Spleen (tissue), 11 donors: ENCODE results near the gene AIF1L. TPM values are rescaled to one million over a fixed set of nuclear protein-coding genes. Genes with fewer than 3 reads are reported as not detected.

Experiments
- DNase-seq: peaks from one replicate; pipeline ENCODE4 v3.0.0-alpha.2; 2020
- H3K27ac ChIP-seq, 8 donors: fragments of 200-600 bp; sonication (generic) in 7 of 8; 1 replicate in 4 of 8; 2 replicates in 4 of 8; pipeline versions ENCODE4 v1.5.0 to v1.8.0; 2016 to 2021; ENCODE audit warnings: inconsistent platforms in 4 of 8, mild to moderate bottlenecking in 4 of 8, moderate library complexity in 1 of 8
- H3K27me3 ChIP-seq, 7 donors: fragments of 200-600 bp; sonication (generic) in 6 of 7; replicated peaks in 1 of 7; 1 replicate in 4 of 7; 2 replicates in 3 of 7; pipeline versions ENCODE4 v1.5.0 to v1.8.0; 2016 to 2021; ENCODE audit warnings: inconsistent platforms in 3 of 7, mild to moderate bottlenecking in 1 of 7
- H3K36me3 ChIP-seq, 6 donors: fragments of 200-600 bp; sonication (generic) in 5 of 6; 1 replicate in 4 of 6; 2 replicates in 2 of 6; pipeline versions ENCODE4 v1.5.0 to v1.8.0; 2016 to 2021; ENCODE audit warnings: inconsistent platforms in 2 of 6
- H3K4me1 ChIP-seq, 6 donors: fragments of 200-600 bp; sonication (generic) in 5 of 6; 1 replicate in 3 of 6; 2 replicates in 3 of 6; pipeline versions ENCODE4 v1.5.0 to v1.8.0; 2016 to 2021; ENCODE audit warnings: inconsistent platforms in 3 of 6
- H3K4me3 ChIP-seq, 8 donors: fragments of 200-600 bp; sonication (generic) in 7 of 8; 1 replicate in 4 of 8; 2 replicates in 4 of 8; pipeline versions ENCODE4 v1.5.0 to v1.8.0; 2016 to 2021; ENCODE audit warnings: inconsistent platforms in 4 of 8, mild to moderate bottlenecking in 4 of 8, moderate library complexity in 2 of 8
- H3K9me3 ChIP-seq, 8 donors: fragments of 200-600 bp; sonication (generic) in 7 of 8; 1 replicate in 4 of 8; 2 replicates in 4 of 8; pipeline versions ENCODE4 v1.5.0 to v1.8.0; 2016 to 2021; ENCODE audit warnings: inconsistent platforms in 4 of 8
- CTCF ChIP-seq, 11 experiments: fragments of 200-600 bp in 7 of 11; fragments of 450-650 bp in 4 of 11; sonication (generic) in 4 of 11; IDR thresholded peaks in 8 of 11; conservative IDR thresholded peaks in 3 of 11; 1 replicate in 7 of 11; 2 replicates in 4 of 11; pipeline versions ENCODE4 v1.4.0 to v1.8.0; 2016 to 2021; ENCODE audit warnings: antibody characterized with exemption in 11 of 11, inconsistent platforms in 4 of 11, mild to moderate bottlenecking in 1 of 11
- POLR2A ChIP-seq, 3 donors: fragments of 450-650 bp; IDR thresholded peaks; one replicate each; pipeline ENCODE4 v1.5.1; 2017; ENCODE audit warnings: antibody characterized with exemption in 3 of 3, mild to moderate bottlenecking in 1 of 3
- POLR2AphosphoS5 ChIP-seq, 3 donors: sonication (generic); formaldehyde crosslinking; IDR thresholded peaks; one replicate each; pipeline ENCODE4 v1.5.1; 2017; ENCODE audit warnings: antibody characterized with exemption in 3 of 3
- WGBS, 5 donors: extraction: QIAGEN DNeasy Blood & Tissue Kit in 3 of 5; methylation state at CpG; one replicate each; pipeline versions ENCODE4 v1.1.5 to v1.1.7; 2013 to 2018; 5-methylcytosine and 5-hydroxymethylcytosine counted together
- intact Hi-C: fragments of 100-400 bp; cut with DNase I; formaldehyde crosslinking; loops from one replicate; pipeline ENCODE4 v1.15.0; 2023; ENCODE audit warnings: low total_unique reads
- polyA plus RNA-seq, 3 donors: library from polyadenylated mRNA; stranded (reverse); fragments of 200-250 nt; gene quantifications; one replicate each; pipeline ENCODE4 v1.2.1, GENCODE V29; 2013
- total RNA-seq, 7 donors: library from RNA; depleted of rRNA in 3 of 7; stranded (reverse); fragments of >200 nt in 3 of 7; fragmentation: NEBNext Ultra II Directional in 4 of 7; extraction: Animal tissue kit (Norgen Biotek cat#: 25700) in 4 of 7; gene quantifications; one replicate each; pipeline versions ENCODE4 v1.1.0 to v1.2.1, GENCODE V29; 2016 to 2021
- donor health status: healthy with polysubstance abuse.
- donor health status: DM: no; HTN: no; CAD: no; lungs with moderate emphysema.
- donor health status: DM: no; HTN: no; CAD: no.
- donor health status: Bipolar disorder and iron deficiency.
- donor health status: healthy.
- donor health status: DM: no; HTN: no; CAD: no.
- donor health status: DM: yes; HTN: yes; CAD: no.

The AIF1L gene
- total and polyA plus RNA-seq, 10 donors: 47.4 to 596 (median 240) TPM

GRCh38 chr9:131048820-131049219 is 47.5 kb upstream of the AIF1L start:
- 87 to 92% (median 88%) methylated on average over 3 to 8 of the region's 8 CpGs for WGBS, 5 donors
- intact Hi-C loops: loop anchor here (5.0 kb wide), 1 partner anchor 347 kb away; no protein-coding TSS in a partner anchor

DNA sequence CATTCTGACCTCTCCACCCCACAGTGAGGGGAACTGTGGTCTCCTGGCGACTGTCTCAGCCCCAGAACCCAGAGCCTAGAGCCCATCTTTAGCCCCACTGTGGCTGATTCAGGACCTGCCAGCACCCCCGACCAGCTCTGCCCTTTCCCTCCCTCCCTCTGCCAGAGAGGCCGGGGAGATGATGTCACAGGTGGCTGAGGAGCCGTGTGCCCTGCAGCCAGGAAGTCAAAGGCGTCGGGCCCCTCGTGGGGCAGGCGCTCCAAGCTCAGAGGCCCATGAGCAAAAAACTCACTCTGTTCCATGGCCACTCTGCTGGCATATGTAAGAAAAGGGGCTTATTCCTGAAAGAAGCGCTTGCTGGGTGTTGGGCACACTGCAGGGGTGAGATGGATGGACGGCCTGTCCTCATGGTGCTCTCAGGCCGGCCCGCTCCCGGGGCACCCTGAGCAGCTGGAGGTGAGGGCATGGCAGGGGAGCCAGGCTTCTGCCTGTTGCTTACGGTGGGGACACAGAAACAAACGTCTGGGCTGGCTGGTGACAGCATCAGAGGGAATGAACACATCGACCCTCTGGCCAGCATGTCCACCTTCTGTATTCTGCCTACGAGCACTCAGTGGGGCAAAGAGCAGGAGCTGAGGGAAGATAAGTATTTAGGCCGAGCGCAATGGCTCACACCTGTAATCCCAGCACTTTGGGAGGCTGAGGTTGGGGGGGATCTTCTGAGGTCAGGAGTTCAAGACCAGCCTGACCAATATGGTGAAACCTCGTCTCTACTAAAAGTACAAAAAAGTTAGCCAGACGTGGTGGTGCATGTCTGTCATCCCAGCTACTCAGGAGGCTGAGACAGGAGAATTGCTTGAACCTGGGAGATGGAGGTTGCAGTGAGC is 46.3 kb upstream of the AIF1L start:
- H3K4me3 ChIP-seq: no peak overlapping the region
- H3K4me1 ChIP-seq: peaks cover 0 to 12% (median 8%) of the 10 kb centered on the region in 6 donors
- H3K27me3 ChIP-seq: peaks cover 0 to 15% (median 0%) of the 10 kb centered on the region in 7 donors
- TF ChIP-seq POLR2A (IDR thresholded peaks at IDR 0.05) (no peak), CTCF (IDR thresholded peaks at IDR 0.05 in 8 of 11, conservative IDR thresholded peaks at IDR 0.05 in 3 of 11) (no peak), POLR2AphosphoS5 (IDR thresholded peaks at IDR 0.05) (no peak)
- H3K9me3 ChIP-seq: no peaks in the 10 kb centered on the region
- WGBS, 5 donors: 56 to 63% (median 62%) methylated on average over 16 to 21 of the region's 21 CpGs
- intact Hi-C loops: loop anchor here (5.0 to 10.0 kb wide), 2 partner anchors 75 to 348 kb away; partner anchors contain the start of gene NUP214
- no peak for DNase-seq
- no peak overlapping the region for H3K27ac ChIP-seq
- H3K36me3 ChIP-seq: no peaks in the 10 kb centered on the region

More at GRCh38 chr9:131048820-131049219, 47.5 kb upstream of the AIF1L start:
- Histone ChIP-seq H3K9me3 (no peaks in the 10 kb centered on the region), H3K27me3 (peaks cover 0 to 15% (median 0%) of the 10 kb centered on the region in 7 donors), H3K36me3 (no peaks in the 10 kb centered on the region), H3K4me1 (peaks cover 0 to 19% (median 8%) of the 10 kb centered on the region in 6 donors), H3K4me3 (no peak overlapping the region), H3K27ac (no peak overlapping the region)
- DNase-seq: no peak
- TF ChIP-seq POLR2AphosphoS5 (IDR thresholded peaks at IDR 0.05) (no peak), POLR2A (IDR thresholded peaks at IDR 0.05) (no peak), CTCF (IDR thresholded peaks at IDR 0.05 in 8 of 11, conservative IDR thresholded peaks at IDR 0.05 in 3 of 11) (no peak)

DNA sequence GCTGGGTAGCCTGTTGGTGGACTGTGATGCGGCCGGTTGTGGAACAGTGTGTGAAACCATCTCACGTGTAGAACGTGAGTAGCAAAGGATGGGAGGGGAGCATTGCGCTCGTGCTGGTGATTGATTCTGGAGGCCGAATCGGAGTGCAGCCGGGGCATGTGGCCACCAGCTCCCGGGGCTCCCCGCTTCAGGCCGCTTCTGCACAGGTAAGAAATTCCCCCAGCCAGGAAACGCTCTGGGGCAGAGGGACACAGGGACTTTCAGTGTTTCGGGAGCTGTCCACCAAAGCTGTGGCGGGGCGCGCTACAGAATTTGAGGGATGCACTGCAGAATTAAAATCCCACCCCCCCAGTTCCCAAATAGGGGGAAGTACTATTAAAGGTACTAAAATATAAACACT is 45.5 kb upstream of the AIF1L start:
- Histone ChIP-seq H3K4me1 (peaks cover 0 to 12% (median 8%) of the 10 kb centered on the region in 6 donors), H3K4me3 (no peak overlapping the region), H3K27ac (no peak overlapping the region), H3K27me3 (peaks cover 0 to 15% (median 0%) of the 10 kb centered on the region in 7 donors), H3K36me3 (no peaks in the 10 kb centered on the region), H3K9me3 (no peaks in the 10 kb centered on the region)
- 89 to 94% (median 93%) methylated on average over 17 of the region's 17 CpGs for WGBS, 5 donors
- intact Hi-C loops: loop anchor here (10.0 kb wide), 1 partner anchor 74 kb away; the partner anchor contains the start of gene NUP214
- TF ChIP-seq CTCF (IDR thresholded peaks at IDR 0.05 in 8 of 11, conservative IDR thresholded peaks at IDR 0.05 in 3 of 11): no peak
- TF ChIP-seq POLR2AphosphoS5 (IDR thresholded peaks at IDR 0.05): no peak
- TF ChIP-seq POLR2A (IDR thresholded peaks at IDR 0.05): no peak
- DNase-seq: no peak
